Liver (tissue), 9 donors: ENCODE data around the gene ITGB2. TPM values are rescaled to one million over a fixed set of nuclear protein-coding genes. Genes with fewer than 3 reads are reported as not detected.

Source experiments
- DNase-seq: peaks from one replicate; pipeline ENCODE4 v3.0.0-alpha.2; 2017; ENCODE audit warnings: low spot score
- H3K27ac ChIP-seq, 2 donors: one replicate each; pipeline ENCODE4 v1.7.0; 2013; ENCODE audit warnings: inconsistent platforms in 2 of 2, low read length in 2 of 2, control low read depth in 1 of 2, low read depth in 1 of 2, mild to moderate bottlenecking in 1 of 2
- H3K27me3 ChIP-seq, 4 donors: one replicate each; pipeline versions ENCODE4 v1.6.1 to v1.7.0; 2013; ENCODE audit warnings: low read length in 3 of 4, inconsistent platforms in 1 of 4, mild to moderate bottlenecking in 1 of 4, moderate library complexity in 1 of 4; ENCODE audit not compliant: control insufficient read depth in 4 of 4, insufficient read depth in 4 of 4
- H3K36me3 ChIP-seq, 4 donors: one replicate each; pipeline versions ENCODE4 v1.6.1 to v1.7.0; 2013; ENCODE audit warnings: low read length in 3 of 4, mild to moderate bottlenecking in 3 of 4, low read depth in 1 of 4, moderate library complexity in 1 of 4; ENCODE audit not compliant: control insufficient read depth in 4 of 4, insufficient read depth in 3 of 4
- H3K4me1 ChIP-seq, 4 donors: one replicate each; pipeline versions ENCODE4 v1.6.1 to v1.7.0; 2013; ENCODE audit warnings: low read length in 3 of 4, mild to moderate bottlenecking in 3 of 4, moderate library complexity in 1 of 4; ENCODE audit not compliant: control insufficient read depth in 4 of 4, insufficient read depth in 4 of 4
- H3K4me3 ChIP-seq, 3 donors: one replicate each; pipeline versions ENCODE4 v1.6.1 to v1.7.0; 2013; ENCODE audit warnings: low read length in 3 of 3, control low read depth in 1 of 3, low read depth in 1 of 3, mild to moderate bottlenecking in 1 of 3
- H3K9ac ChIP-seq, 2 donors: one replicate each; pipeline ENCODE4 v1.7.0; 2013; ENCODE audit warnings: low read length in 2 of 2, mild to moderate bottlenecking in 2 of 2, moderate library complexity in 2 of 2, control low read depth in 1 of 2, low read depth in 1 of 2
- H3K9me3 ChIP-seq, 4 donors: one replicate each; pipeline versions ENCODE4 v1.6.1 to v1.7.0; 2013; ENCODE audit warnings: low read length in 3 of 4; ENCODE audit not compliant: control insufficient read depth in 4 of 4
- ATF3 ChIP-seq: IDR thresholded peaks from 2 replicates; pipeline ENCODE4 v1.6.1; 2016; ENCODE audit warnings: antibody characterized with exemption
- EGR1 ChIP-seq, 2 donors: IDR thresholded peaks; 2 replicates each; pipeline ENCODE4 v1.6.1; 2016 to 2018; ENCODE audit warnings: antibody characterized with exemption in 2 of 2, low read depth in 2 of 2
- FOXA1 ChIP-seq: IDR thresholded peaks from 2 replicates; pipeline ENCODE4 v1.6.1; 2016; ENCODE audit warnings: antibody characterized with exemption
- FOXA2 ChIP-seq: IDR thresholded peaks from 2 replicates; pipeline ENCODE4 v1.6.1; 2016; ENCODE audit warnings: antibody characterized with exemption
- GABPA ChIP-seq, 2 donors: IDR thresholded peaks in 1 of 2; conservative IDR thresholded peaks in 1 of 2; 2 replicates each; pipeline ENCODE4 v1.6.1; 2016; ENCODE audit warnings: antibody characterized with exemption in 2 of 2, mild to moderate bottlenecking in 1 of 2, moderate library complexity in 1 of 2
- HNF4A ChIP-seq, 2 donors: conservative IDR thresholded peaks; 2 replicates each; pipeline ENCODE4 v1.6.1; 2016; ENCODE audit warnings: antibody characterized with exemption in 2 of 2, mild to moderate bottlenecking in 2 of 2
- HNF4G ChIP-seq: IDR thresholded peaks from 2 replicates; pipeline ENCODE4 v1.6.1; 2016; ENCODE audit warnings: antibody characterized with exemption
- RAD21 ChIP-seq, 2 donors: IDR thresholded peaks; 2 replicates each; pipeline ENCODE4 v1.6.1; 2016; ENCODE audit warnings: antibody characterized with exemption in 2 of 2, mild to moderate bottlenecking in 2 of 2
- REST ChIP-seq: IDR thresholded peaks from 2 replicates; pipeline ENCODE4 v1.6.1; 2016; ENCODE audit warnings: antibody characterized with exemption, mild to moderate bottlenecking
- RXRA ChIP-seq, 2 donors: IDR thresholded peaks; 2 replicates each; pipeline ENCODE4 v1.6.1; 2017 to 2018; ENCODE audit warnings: antibody characterized with exemption in 2 of 2, mild to moderate bottlenecking in 1 of 2
- TAF1 ChIP-seq: conservative IDR thresholded peaks from 2 replicates; pipeline ENCODE4 v1.6.1; 2016; ENCODE audit warnings: antibody characterized with exemption, mild to moderate bottlenecking
- YY1 ChIP-seq: IDR thresholded peaks from 2 replicates; pipeline ENCODE4 v1.6.1; 2016; ENCODE audit warnings: antibody characterized with exemption, mild to moderate bottlenecking
- WGBS: extraction: QIAGEN DNeasy Blood & Tissue Kit; methylation state at CpG from one replicate; pipeline ENCODE4 v1.1.7; 2013; 5-methylcytosine and 5-hydroxymethylcytosine counted together
- polyA plus RNA-seq, 2 donors: library from polyadenylated mRNA; stranded (reverse) in 1 of 2; unstranded in 1 of 2; fragments of 200-250 nt in 1 of 2; fragments of >200 nt in 1 of 2; fragmentation: Nextera tagmentation in 1 of 2; extraction: Ambion mirVana in 1 of 2; gene quantifications; one replicate each; pipeline versions ENCODE4 v1.2.1 to v1.2.3, GENCODE V29; 2013 to 2015
- total RNA-seq, 2 donors: library from RNA; depleted of rRNA; stranded (reverse); fragments of >200 nt; gene quantifications; one replicate each; pipeline ENCODE4 v1.2.3, GENCODE V29; 2014
- TF ChIP-seq, protein P1 (sequence below): fragments of 150-350 bp; IDR thresholded peaks from 2 replicates; pipeline ENCODE4 v1.5.1; 2017; ENCODE audit warnings: improper control_type of control experiment, low read depth, low read length; ENCODE audit not compliant: missing input control
- TF ChIP-seq, protein P2 (sequence below): IDR thresholded peaks from 2 replicates; pipeline ENCODE4 v1.6.1; 2016; ENCODE audit warnings: antibody characterized with exemption
- donor health status: healthy.
- donor health status: healthy.
- donor health status: healthy.
- donor health status: healthy.
- donor health status: healthy.

Gene ITGB2
- total and polyA plus RNA-seq, 4 donors, result 9.6 to 50.6 (median 28.7) TPM

GRCh38 chr21:44867464-44867863, 53.2 kb downstream of the ITGB2 start:
- H3K4me1 ChIP-seq, result peaks cover 8 to 53% (median 35%) of the 10 kb centered on the region in 4 donors
- no peak overlapping the region for H3K27ac ChIP-seq
- H3K9ac ChIP-seq, result no peak overlapping the region

DNA sequence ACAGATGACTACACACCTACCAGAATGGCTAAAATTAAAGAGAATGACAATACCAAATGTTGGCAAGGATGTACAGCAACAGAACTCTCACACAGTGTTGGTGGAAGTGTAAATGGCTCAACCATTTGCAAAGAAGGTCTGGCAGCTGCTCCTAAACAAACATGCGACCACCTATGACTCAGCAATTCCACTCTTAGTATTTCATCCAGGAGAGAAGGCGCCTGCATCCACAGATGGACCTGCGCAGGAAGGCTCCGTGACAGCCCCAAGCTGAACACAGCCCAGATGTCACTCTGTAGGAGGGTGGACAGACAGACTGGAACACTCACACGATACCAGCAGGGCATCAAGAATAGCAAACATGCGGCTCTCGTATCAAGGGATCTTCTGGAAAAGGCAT, 53.9 kb downstream of the ITGB2 start:
- H3K9me3 ChIP-seq, result no peaks in the 10 kb centered on the region
- peaks cover 8 to 46% (median 29%) of the 10 kb centered on the region in 4 donors for H3K4me1 ChIP-seq
- H3K9ac ChIP-seq, result no peak overlapping the region
- H3K27me3 ChIP-seq, result no peaks in the 10 kb centered on the region
- TF ChIP-seq FOXA2 (no peak), HNF4A (conservative IDR thresholded peaks at IDR 0.05) (no peak), RXRA (IDR thresholded peaks at IDR 0.05) (no peak), TAF1 (no peak), REST (no peak), YY1 (no peak)
- TF ChIP-seq, protein P1, sequence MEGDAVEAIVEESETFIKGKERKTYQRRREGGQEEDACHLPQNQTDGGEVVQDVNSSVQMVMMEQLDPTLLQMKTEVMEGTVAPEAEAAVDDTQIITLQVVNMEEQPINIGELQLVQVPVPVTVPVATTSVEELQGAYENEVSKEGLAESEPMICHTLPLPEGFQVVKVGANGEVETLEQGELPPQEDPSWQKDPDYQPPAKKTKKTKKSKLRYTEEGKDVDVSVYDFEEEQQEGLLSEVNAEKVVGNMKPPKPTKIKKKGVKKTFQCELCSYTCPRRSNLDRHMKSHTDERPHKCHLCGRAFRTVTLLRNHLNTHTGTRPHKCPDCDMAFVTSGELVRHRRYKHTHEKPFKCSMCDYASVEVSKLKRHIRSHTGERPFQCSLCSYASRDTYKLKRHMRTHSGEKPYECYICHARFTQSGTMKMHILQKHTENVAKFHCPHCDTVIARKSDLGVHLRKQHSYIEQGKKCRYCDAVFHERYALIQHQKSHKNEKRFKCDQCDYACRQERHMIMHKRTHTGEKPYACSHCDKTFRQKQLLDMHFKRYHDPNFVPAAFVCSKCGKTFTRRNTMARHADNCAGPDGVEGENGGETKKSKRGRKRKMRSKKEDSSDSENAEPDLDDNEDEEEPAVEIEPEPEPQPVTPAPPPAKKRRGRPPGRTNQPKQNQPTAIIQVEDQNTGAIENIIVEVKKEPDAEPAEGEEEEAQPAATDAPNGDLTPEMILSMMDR, result no peak
- 83% methylated on average over 7 of the region's 7 CpGs for WGBS
- H3K27ac ChIP-seq, result no peak overlapping the region
- no peak for DNase-seq
- H3K36me3 ChIP-seq, result peaks cover 1 to 19% (median 11%) of the 10 kb centered on the region in 4 donors
- H3K4me3 ChIP-seq, result no peak overlapping the region

More at GRCh38 chr21:44867464-44867863, 53.2 kb downstream of the ITGB2 start:
- peaks cover 1 to 19% (median 11%) of the 10 kb centered on the region in 4 donors for H3K36me3 ChIP-seq
- H3K9me3 ChIP-seq, result no peaks in the 10 kb centered on the region
- no peak for DNase-seq
- TF ChIP-seq, protein P2, sequence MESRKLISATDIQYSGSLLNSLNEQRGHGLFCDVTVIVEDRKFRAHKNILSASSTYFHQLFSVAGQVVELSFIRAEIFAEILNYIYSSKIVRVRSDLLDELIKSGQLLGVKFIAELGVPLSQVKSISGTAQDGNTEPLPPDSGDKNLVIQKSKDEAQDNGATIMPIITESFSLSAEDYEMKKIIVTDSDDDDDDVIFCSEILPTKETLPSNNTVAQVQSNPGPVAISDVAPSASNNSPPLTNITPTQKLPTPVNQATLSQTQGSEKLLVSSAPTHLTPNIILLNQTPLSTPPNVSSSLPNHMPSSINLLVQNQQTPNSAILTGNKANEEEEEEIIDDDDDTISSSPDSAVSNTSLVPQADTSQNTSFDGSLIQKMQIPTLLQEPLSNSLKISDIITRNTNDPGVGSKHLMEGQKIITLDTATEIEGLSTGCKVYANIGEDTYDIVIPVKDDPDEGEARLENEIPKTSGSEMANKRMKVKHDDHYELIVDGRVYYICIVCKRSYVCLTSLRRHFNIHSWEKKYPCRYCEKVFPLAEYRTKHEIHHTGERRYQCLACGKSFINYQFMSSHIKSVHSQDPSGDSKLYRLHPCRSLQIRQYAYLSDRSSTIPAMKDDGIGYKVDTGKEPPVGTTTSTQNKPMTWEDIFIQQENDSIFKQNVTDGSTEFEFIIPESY, result no peak
- TF ChIP-seq RXRA (IDR thresholded peaks at IDR 0.05) (no peak), EGR1 (IDR thresholded peaks at IDR 0.05; ENCODE audit: low read depth in 2 of 2) (no peak), GABPA (IDR thresholded peaks at IDR 0.05 in 1 of 2, conservative IDR thresholded peaks at IDR 0.05 in 1 of 2) (no peak), HNF4G (no peak), FOXA2 (no peak), FOXA1 (no peak), REST (no peak), YY1 (no peak), ATF3 (no peak), RAD21 (IDR thresholded peaks at IDR 0.05) (no peak)
- no peaks in the 10 kb centered on the region for H3K27me3 ChIP-seq
- 95% methylated on average over 15 of the region's 15 CpGs for WGBS
- no peak overlapping the region for H3K4me3 ChIP-seq
